NCI-H2227 treated with DMSO at 0.1 percent for 48 hours (cell line): ENCODE data around the gene RTP2.

Source experiments
- DNase-seq: peaks from one replicate; lab custom pipeline; 2025; lab: John Stamatoyannopoulos, UW

RTP2 gene

GRCh38 chr3:187669675-187670504 is 32.5 kb downstream of the RTP2 start, which contains the start of gene SST:
Gene SST, minus strand, starts transcription at chr3:187670394. Its CDS starts 103 bp downstream, at chr3:187670291.
- no peak for DNase-seq

- no peak for DNase-seq
Measured at GRCh38 chr3:187667526-187667925, 34.8 kb downstream of the RTP2 start.

- no peak for DNase-seq
Measured at GRCh38 chr3:187665764-187666402, 36.5 kb downstream of the RTP2 start.

GRCh38 chr3:187665010-187665409 is 37.3 kb downstream of the RTP2 start:
- no peak for DNase-seq

GRCh38 chr3:187662848-187663409 is 39.4 kb downstream of the RTP2 start:
- DNase-seq = no peak

GRCh38 chr3:187661267-187661666 is 41.1 kb downstream of the RTP2 start:
- no peak for DNase-seq

- no peak for DNase-seq
Measured at GRCh38 chr3:187651282-187651681, 51.1 kb downstream of the RTP2 start.
